ENCODE results near the gene SRL. TPM values are rescaled to one million over a fixed set of nuclear protein-coding genes. Genes with fewer than 3 reads are reported as not detected.

The SRL gene
- total RNA-seq, 1 donor from 2014 or later, result 0.37 TPM

- Mint-ChIP-seq H3K4me1 (ENCODE audit: low read depth, unreplicated experiment) (no peaks in the 10 kb centered on the region), H3K27ac (ENCODE audit: unreplicated experiment) (no peak overlapping the region), H3K4me3 (ENCODE audit: unreplicated experiment) (no peak overlapping the region), H3K36me3 (ENCODE audit: unreplicated experiment) (no peaks in the 10 kb centered on the region), H3K27me3 (ENCODE audit: unreplicated experiment) (peaks cover 1% of the 10 kb centered on the region), H3K9me3 (ENCODE audit: unreplicated experiment) (no peaks in the 10 kb centered on the region)
- TF ChIP-seq, protein P1, sequence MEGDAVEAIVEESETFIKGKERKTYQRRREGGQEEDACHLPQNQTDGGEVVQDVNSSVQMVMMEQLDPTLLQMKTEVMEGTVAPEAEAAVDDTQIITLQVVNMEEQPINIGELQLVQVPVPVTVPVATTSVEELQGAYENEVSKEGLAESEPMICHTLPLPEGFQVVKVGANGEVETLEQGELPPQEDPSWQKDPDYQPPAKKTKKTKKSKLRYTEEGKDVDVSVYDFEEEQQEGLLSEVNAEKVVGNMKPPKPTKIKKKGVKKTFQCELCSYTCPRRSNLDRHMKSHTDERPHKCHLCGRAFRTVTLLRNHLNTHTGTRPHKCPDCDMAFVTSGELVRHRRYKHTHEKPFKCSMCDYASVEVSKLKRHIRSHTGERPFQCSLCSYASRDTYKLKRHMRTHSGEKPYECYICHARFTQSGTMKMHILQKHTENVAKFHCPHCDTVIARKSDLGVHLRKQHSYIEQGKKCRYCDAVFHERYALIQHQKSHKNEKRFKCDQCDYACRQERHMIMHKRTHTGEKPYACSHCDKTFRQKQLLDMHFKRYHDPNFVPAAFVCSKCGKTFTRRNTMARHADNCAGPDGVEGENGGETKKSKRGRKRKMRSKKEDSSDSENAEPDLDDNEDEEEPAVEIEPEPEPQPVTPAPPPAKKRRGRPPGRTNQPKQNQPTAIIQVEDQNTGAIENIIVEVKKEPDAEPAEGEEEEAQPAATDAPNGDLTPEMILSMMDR (IDR thresholded peaks at IDR 0.05; ENCODE audit: partially characterized antibody, unreplicated experiment), result no peak
- DNase-seq, result no peak
These were observed 47.2 kb downstream of the SRL start for GRCh38 chr16:4194661-4195060.

- Mint-ChIP-seq H3K27me3 (ENCODE audit: unreplicated experiment) (peaks cover 1% of the 10 kb centered on the region), H3K27ac (ENCODE audit: unreplicated experiment) (no peak overlapping the region), H3K9me3 (ENCODE audit: unreplicated experiment) (no peaks in the 10 kb centered on the region), H3K4me1 (ENCODE audit: low read depth, unreplicated experiment) (no peaks in the 10 kb centered on the region), H3K4me3 (ENCODE audit: unreplicated experiment) (no peak overlapping the region), H3K36me3 (ENCODE audit: unreplicated experiment) (no peaks in the 10 kb centered on the region)
- no peak for DNase-seq
- TF ChIP-seq, protein P1 (IDR thresholded peaks at IDR 0.05; ENCODE audit: partially characterized antibody, unreplicated experiment), result no peak
These were observed 48.0 kb downstream of the SRL start for GRCh38 chr16:4193920-4194319.

DNA sequence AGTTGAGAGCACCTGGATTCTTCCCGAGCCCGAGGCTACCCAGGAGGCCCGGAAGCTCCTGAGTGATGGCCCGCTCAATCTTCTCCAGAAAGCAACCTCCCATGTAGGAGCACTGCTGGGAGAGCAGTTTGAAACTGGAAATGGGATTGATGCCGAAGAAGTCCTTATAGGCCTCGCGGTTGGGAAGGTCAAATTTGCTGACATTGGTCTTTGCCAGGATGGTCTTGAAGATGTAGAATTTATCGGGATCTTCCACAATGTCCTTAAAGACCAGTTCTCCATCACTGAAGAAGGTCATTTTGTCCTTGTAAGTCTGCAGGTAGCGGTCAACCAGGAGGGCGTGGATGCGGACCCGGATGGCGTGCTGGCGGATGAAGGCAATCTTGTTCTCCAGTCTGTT is 49.7 kb downstream of the SRL start:
- no peaks in the 10 kb centered on the region for H3K4me1 Mint-ChIP-seq (ENCODE audit: low read depth, unreplicated experiment)
- H3K27me3 Mint-ChIP-seq (ENCODE audit: unreplicated experiment), result peaks cover 1% of the 10 kb centered on the region
- no peak for DNase-seq

GRCh38 chr16:4190712-4191333 is 51.1 kb downstream of the SRL start:
- no peak for DNase-seq
- no peaks in the 10 kb centered on the region for H3K4me1 Mint-ChIP-seq (ENCODE audit: low read depth, unreplicated experiment)
- no peaks in the 10 kb centered on the region for H3K36me3 Mint-ChIP-seq (ENCODE audit: unreplicated experiment)
- peaks cover 1% of the 10 kb centered on the region for H3K27me3 Mint-ChIP-seq (ENCODE audit: unreplicated experiment)
- H3K27ac Mint-ChIP-seq (ENCODE audit: unreplicated experiment), result no peak overlapping the region
- TF ChIP-seq, protein P1 (IDR thresholded peaks at IDR 0.05; ENCODE audit: partially characterized antibody, unreplicated experiment), result no peak
- H3K4me3 Mint-ChIP-seq (ENCODE audit: unreplicated experiment), result no peak overlapping the region
- H3K9me3 Mint-ChIP-seq (ENCODE audit: unreplicated experiment), result peaks cover 2% of the 10 kb centered on the region

More for the DNA sequence above, 49.7 kb downstream of the SRL start:
- Mint-ChIP-seq H3K4me3 (ENCODE audit: unreplicated experiment) (no peak overlapping the region), H3K9me3 (ENCODE audit: unreplicated experiment) (peaks cover 2% of the 10 kb centered on the region), H3K27ac (ENCODE audit: unreplicated experiment) (no peak overlapping the region), H3K36me3 (ENCODE audit: unreplicated experiment) (no peaks in the 10 kb centered on the region)
- TF ChIP-seq, protein P1 (IDR thresholded peaks at IDR 0.05; ENCODE audit: partially characterized antibody, unreplicated experiment), result no peak

DNA sequence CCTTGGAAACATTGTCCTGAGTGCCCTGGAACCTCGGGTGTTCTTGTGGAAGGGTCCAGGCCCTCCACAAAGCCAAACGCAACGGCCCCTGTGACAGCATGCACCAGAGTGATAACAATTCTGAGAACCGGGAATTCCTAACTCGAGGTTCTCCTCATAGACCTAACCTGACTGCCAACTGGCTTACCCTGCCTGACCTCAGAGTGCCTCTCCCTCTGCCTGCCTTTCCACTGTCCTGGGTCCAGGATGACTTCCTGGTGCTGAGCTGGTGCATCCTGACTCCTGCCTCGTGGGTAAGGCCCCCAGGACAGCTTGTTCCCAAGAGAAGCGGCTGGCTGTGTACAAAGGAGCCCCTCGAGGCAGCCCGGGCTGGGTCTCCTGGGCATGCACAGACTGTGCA is 51.8 kb downstream of the SRL start:
- Mint-ChIP-seq H3K36me3 (ENCODE audit: unreplicated experiment) (no peaks in the 10 kb centered on the region), H3K9me3 (ENCODE audit: unreplicated experiment) (peaks cover 2% of the 10 kb centered on the region), H3K27me3 (ENCODE audit: unreplicated experiment) (peaks cover 1% of the 10 kb centered on the region), H3K4me3 (ENCODE audit: unreplicated experiment) (no peak overlapping the region), H3K27ac (ENCODE audit: unreplicated experiment) (no peak overlapping the region), H3K4me1 (ENCODE audit: low read depth, unreplicated experiment) (no peaks in the 10 kb centered on the region)
- no peak for DNase-seq
- TF ChIP-seq, protein P1 (IDR thresholded peaks at IDR 0.05; ENCODE audit: partially characterized antibody, unreplicated experiment), result no peak
